Activated naive CD4-positive, alpha-beta T cell treated with anti-CD3 and anti-CD28 coated beads, Interleukin-2, amount 50 U/mL, for 72 hours (primary cell): ENCODE measurements around the gene HOXB8. TPM values are rescaled to one million over a fixed set of nuclear protein-coding genes. Genes with fewer than 3 reads are reported as not detected.

Experiments used
- ATAC-seq, 2 donors: fragments of 150-1000 bp; cut with Tn5 transposase; 2 replicates each; pipeline ENCODE4 v1.10.0; 2021; ENCODE audit warnings: mild to moderate bottlenecking in 2 of 2, moderate library complexity in 2 of 2
- DNase-seq, 2 donors: peaks; one replicate each; pipeline ENCODE4 v3.0.0; 2021 to 2022; ENCODE audit warnings: low spot score in 2 of 2
- H3K27ac Mint-ChIP-seq, 2 donors: one replicate each; pipeline ENCODE4 v1.8.0; 2022; ENCODE audit warnings: mild to moderate bottlenecking in 2 of 2, mixed read lengths in 2 of 2
- H3K36me3 Mint-ChIP-seq, 2 donors: one replicate each; pipeline ENCODE4 v1.8.0; 2022; ENCODE audit warnings: mixed read lengths in 2 of 2
- H3K9me3 Mint-ChIP-seq, 2 donors: one replicate each; pipeline ENCODE4 v1.8.0; 2022; ENCODE audit warnings: mixed read lengths in 2 of 2
- total RNA-seq, 2 donors: library from RNA; stranded (reverse); gene quantifications; one replicate each; pipeline ENCODE4 v1.2.3, GENCODE V29; 2022

The HOXB8 gene
- total RNA-seq, 2 donors from 2014 or later = not detected

DNA sequence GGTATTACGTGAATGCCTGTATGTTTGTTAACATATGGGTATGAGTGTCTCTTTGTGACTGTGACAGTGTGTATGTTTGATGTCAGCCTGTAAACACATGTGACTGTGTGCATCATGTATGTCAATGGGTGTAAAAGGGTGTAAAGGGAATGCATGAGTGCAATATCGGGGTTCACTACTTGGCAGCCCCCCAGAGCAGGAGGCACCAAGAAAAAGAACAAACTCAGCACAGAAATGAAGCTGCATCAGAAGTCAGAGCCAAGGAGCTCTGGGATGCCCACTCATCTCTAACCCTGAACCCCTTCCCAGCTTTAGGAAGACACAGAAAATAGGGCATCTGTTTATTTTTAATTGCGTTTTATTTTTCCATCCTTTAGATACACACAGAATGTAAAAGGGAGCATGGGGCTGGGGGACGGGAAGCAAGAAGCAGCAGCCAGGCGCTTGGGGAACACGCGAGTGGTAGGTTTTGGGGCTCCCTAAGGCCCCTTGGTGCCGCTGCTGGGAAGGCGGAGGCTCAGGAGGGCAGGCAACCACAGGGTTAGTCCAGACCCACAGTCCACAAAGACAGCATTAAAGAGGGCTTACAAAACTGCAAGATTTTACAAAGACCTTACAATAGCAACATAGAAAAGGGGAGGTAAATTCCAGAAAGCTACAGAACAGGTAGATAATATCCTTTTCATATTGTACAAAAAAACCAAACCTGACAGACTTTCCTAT, 8.0 kb downstream of the HOXB8 start:
- no peaks in the 10 kb centered on the region for H3K9me3 Mint-ChIP-seq
- H3K36me3 Mint-ChIP-seq = peaks cover 0 to 8% of the 10 kb centered on the region in 2 donors
- ATAC-seq (no peak), DNase-seq (no peak)
- H3K27ac Mint-ChIP-seq = no peak overlapping the region

DNA sequence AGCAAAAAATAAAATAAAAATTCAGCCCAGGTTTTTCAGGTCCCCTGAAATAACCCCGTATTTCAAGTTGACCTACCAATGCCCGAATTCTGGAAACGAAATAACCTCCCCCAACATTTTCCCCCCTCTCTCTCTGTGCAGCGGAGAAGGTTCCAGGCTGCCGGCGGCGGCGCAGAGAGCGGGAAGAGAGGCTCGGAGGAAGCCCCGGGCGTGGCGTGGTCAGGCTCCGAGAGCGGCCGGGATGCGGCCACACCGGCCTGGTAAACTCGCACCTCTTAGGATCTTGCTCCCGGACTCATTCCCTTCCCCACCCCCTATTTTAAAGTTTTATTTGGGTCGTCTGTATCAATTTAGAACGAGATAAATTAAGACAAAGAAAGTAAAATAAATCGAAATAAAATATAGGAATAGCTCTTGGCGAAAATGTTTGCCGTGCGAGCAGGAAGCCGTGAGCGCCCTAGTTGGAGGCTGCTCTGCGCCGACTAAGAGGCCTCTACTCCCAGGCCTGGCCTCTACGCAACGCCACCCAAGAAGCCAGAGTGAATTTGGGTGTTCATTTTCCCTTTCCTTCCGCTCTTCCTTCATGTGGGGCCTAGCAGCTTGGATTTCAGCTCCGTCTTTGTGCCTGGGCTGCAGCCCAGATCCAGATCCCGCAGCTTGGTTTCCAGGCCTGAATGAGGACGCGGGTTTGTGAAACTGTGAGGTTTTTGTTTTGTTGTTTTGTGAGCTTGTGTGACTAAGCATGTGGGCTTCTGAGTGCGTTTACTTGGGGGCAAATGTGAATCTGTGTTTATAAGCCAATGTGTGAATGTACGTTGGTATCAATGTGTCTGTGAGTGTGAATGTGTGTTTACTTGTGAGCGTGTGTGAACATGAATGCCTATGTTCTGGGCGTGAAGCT, 8.9 kb downstream of the HOXB8 start:
- no peak overlapping the region for H3K27ac Mint-ChIP-seq
- peaks cover 0 to 6% of the 10 kb centered on the region in 2 donors for H3K36me3 Mint-ChIP-seq
- ATAC-seq (no peak), DNase-seq (no peak)
- no peaks in the 10 kb centered on the region for H3K9me3 Mint-ChIP-seq

DNA sequence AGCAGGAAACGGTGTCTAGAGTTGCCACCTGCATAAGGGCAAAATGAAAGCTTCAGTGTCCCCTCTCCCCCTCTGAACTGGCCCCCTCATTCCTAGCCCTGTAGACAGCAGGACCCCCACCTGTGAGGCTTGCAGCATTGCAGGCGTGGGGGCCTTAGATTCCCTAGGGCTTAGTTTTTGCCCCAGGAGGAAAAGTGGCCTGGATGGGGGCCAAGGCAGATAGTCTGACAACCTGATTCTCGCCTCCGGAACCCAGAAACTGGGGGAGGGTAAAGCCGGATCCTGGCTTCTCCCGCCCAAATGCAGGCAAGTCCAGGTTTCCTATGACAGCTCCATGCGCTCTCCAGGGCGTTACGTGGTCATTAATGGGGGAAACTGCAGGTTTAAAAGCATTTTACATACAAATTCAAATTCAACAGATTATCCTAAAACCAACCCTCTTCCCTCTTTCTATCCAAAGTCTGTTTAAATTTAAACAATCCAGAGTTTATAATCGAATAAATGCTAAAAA, 9.6 kb downstream of the HOXB8 start:
- DNase-seq (no peak), ATAC-seq (no peak)
- H3K27ac Mint-ChIP-seq = no peak overlapping the region
- no peaks in the 10 kb centered on the region for H3K9me3 Mint-ChIP-seq
- no peaks in the 10 kb centered on the region for H3K36me3 Mint-ChIP-seq

GRCh38 chr17:48604770-48605329, 10.2 kb downstream of the HOXB8 start, which contains the start of gene HOXB6:
Gene HOXB6 (minus strand): TSS chr17:48604986. CDS start chr17:48598150, 6,836 bp downstream.
- no peak for ATAC-seq
- H3K9me3 Mint-ChIP-seq = no peaks in the 10 kb centered on the region
- no peak for DNase-seq
- H3K36me3 Mint-ChIP-seq = no peaks in the 10 kb centered on the region
- no peak within 1 kb of the TSS for H3K27ac Mint-ChIP-seq

- ATAC-seq (no peak), DNase-seq (no peak)
- no peak overlapping the region for H3K27ac Mint-ChIP-seq
- H3K36me3 Mint-ChIP-seq = no peaks in the 10 kb centered on the region
- H3K9me3 Mint-ChIP-seq = no peaks in the 10 kb centered on the region
Measured at GRCh38 chr17:48603959-48604769, 10.9 kb downstream of the HOXB8 start.

GRCh38 chr17:48601539-48602425, 13.3 kb downstream of the HOXB8 start:
- ATAC-seq = no peak
- Mint-ChIP-seq H3K9me3 (no peaks in the 10 kb centered on the region), H3K36me3 (no peaks in the 10 kb centered on the region), H3K27ac (no peak overlapping the region)
- DNase-seq = no peak

DNA sequence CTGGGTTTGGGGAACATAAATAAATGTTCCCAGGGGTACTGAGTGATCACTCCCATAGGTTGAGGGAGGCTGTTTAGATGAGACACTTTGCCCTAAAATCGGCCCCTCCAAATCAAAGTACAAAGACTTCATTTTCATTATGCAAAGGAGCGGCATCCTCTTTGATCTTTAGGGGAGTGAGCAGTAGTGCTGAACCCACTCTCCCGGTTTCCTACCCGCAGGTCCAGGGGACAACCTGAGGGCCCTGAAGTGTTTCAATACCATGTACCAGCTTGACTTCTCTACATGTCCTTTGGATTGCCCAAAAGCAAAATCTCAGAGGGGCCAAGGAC, 13.9 kb downstream of the HOXB8 start:
- no peak for ATAC-seq
- Mint-ChIP-seq H3K36me3 (no peaks in the 10 kb centered on the region), H3K27ac (no peak overlapping the region)

GRCh38 chr17:48600244-48601098, 14.6 kb downstream of the HOXB8 start:
- ATAC-seq (no peak), DNase-seq (no peak)
- Mint-ChIP-seq H3K9me3 (no peaks in the 10 kb centered on the region), H3K27ac (no peak overlapping the region), H3K36me3 (peaks cover 0 to under 1% of the 10 kb centered on the region in 2 donors)

More for the DNA sequence above, 13.9 kb downstream of the HOXB8 start:
- H3K9me3 Mint-ChIP-seq = no peaks in the 10 kb centered on the region
- no peak for DNase-seq

DNA sequence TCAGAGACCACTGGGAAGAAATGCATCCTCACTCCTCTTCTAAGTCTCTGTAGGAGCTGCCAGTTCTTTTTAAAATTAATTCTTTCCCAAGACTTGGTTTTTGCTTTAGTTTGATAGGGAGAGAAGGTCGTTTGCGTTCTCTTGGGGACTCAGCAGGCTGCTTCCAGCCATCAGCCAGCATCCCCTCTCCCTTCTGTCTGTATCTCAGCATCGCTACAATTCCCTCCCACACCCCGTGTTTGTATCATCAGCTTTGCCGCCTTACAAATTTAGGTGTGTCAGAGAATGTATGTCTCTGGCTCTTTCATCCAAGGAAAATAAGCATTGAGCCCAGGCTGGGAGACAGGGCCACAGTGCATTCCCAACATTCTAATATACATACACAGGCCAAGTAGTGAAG, 15.7 kb downstream of the HOXB8 start:
- Mint-ChIP-seq H3K9me3 (no peaks in the 10 kb centered on the region), H3K36me3 (peaks cover 0 to 4% of the 10 kb centered on the region in 2 donors), H3K27ac (no peak overlapping the region)
- ATAC-seq (no peak), DNase-seq (no peak)

- Mint-ChIP-seq H3K27ac (no peak overlapping the region), H3K36me3 (peaks cover 0 to 4% of the 10 kb centered on the region in 2 donors), H3K9me3 (no peaks in the 10 kb centered on the region)
- ATAC-seq = no peak
- no peak for DNase-seq
Measured at GRCh38 chr17:48598736-48599135, 16.4 kb downstream of the HOXB8 start.

DNA sequence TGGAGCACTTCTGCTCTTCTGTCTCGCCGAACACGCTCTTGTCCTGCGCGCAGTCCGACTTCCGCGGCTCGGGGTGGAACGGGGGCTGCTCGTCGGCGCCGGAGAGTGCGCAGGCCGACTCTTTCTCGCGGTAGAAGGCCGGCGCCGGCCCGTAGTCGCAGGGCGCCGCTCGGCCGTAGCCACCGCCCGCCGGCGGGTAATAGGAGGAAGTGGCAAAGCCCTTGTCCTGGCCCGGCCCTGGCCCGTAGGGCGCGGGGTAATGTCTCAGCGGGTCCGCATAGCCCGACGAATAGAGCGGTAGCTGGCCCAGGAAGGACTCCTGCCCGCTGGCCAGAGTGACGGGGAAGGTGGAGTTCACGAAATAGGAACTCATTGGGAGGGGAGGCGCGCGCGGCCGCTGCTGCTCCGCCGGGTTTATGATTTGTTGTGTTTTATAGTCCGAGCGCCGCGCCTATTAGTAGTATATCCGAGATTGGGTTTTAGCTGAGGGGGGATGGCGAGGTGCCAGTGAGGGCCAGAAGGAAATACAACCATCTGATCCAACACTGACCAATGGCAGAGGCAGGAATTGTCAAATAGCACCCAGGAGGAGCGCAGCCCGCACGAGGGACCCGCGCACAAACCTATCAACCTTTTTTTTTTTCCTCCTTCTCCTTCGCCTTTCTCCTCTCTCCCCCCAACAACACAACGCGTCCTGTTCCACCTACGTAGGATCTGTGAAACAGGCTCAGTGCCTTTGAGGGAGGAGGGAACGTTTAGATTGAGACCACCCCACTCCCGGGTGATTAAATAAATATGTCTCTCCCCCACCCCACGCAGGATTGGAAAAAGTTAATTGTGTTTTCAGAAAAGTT, 17.1 kb downstream of the HOXB8 start:
- ATAC-seq = peak; percentile 19 to 47
- Mint-ChIP-seq H3K9me3 (no peaks in the 10 kb centered on the region), H3K36me3 (peaks cover 0 to 4% of the 10 kb centered on the region in 2 donors), H3K27ac (no peak overlapping the region)
- DNase-seq = no peak

DNA sequence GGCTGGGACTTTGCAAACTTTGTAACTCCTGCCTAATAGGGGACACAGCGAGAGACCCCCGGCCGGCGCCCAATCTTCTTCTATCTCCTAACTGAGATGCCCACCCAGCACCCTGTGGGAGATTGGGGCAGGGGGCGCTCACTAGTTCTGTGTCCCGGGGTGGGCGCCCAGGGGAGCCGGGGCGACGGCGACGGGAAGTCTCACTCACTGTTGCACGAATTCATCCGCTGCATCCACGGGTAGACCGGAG, 17.6 kb downstream of the HOXB8 start:
- Mint-ChIP-seq H3K9me3 (no peaks in the 10 kb centered on the region), H3K27ac (no peak overlapping the region)
- no peak for DNase-seq

GRCh38 chr17:48596735-48597527, 18.2 kb downstream of the HOXB8 start:
- Mint-ChIP-seq H3K27ac (no peak overlapping the region), H3K9me3 (no peaks in the 10 kb centered on the region), H3K36me3 (peaks cover 0 to 4% of the 10 kb centered on the region in 2 donors)
- ATAC-seq (no peak), DNase-seq (no peak)

More for the DNA sequence above, 17.6 kb downstream of the HOXB8 start:
- H3K36me3 Mint-ChIP-seq = peaks cover 0 to 4% of the 10 kb centered on the region in 2 donors
- ATAC-seq = peak in 1 of 2 donors; percentile 36
